NCI-H1105 (cell line): ENCODE results near the gene OPRM1.

ENCODE experiments used
- DNase-seq: peaks from one replicate; lab custom pipeline; 2025; lab: John Stamatoyannopoulos, UW

OPRM1 gene

GRCh38 chr6:154080461-154081189, 41.6 kb downstream of the OPRM1 start:
- DNase-seq, result no peak

DNA sequence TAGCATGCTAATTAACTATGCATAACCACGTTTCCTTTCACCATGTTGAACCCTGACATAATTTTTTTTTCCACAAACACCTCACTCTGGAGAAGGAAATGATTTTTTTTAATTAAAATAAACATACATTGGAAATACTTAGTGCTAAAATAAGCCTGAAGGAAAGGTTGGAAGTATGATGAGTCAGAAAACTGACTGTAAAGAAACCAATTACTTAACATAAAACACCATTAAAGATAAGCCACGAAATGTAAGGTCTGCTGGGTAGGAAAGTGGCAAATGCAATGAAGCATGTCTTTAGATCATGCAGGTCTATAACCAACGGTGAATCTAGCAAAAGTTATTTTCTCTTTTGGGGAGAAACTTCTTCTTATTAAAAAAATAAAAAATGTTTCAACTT, 47.5 kb downstream of the OPRM1 start:
- DNase-seq, result no peak

DNA sequence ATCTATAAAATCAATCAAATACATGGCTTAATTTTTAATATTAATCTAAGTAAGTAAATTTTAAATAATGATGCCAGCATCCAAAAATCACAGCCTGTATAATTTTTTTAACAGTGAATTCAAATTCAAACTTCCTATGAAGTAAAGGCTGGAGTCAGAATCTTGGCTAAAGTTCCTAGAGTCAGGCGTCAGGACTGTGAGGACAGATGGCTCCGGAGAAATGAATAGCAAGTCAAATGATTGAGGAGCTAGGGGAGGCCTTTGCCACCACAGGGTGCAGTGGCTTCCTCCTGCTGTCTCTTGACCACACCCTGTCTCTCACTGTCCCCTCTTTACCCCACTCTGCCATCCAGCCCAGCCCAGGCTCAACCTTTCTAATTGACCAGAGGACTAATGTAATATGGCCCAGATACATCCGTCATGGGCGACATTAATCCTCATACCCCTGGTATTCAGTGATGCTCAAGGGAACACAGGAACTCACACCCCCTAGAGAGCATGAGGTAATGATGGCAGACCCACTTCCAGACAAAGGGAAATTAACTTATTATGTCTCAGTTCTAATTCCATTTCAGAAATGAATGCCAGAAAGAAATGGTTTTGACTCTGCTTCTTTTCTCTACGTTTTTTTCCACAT, 53.4 kb downstream of the OPRM1 start:
- DNase-seq, result no peak

DNA sequence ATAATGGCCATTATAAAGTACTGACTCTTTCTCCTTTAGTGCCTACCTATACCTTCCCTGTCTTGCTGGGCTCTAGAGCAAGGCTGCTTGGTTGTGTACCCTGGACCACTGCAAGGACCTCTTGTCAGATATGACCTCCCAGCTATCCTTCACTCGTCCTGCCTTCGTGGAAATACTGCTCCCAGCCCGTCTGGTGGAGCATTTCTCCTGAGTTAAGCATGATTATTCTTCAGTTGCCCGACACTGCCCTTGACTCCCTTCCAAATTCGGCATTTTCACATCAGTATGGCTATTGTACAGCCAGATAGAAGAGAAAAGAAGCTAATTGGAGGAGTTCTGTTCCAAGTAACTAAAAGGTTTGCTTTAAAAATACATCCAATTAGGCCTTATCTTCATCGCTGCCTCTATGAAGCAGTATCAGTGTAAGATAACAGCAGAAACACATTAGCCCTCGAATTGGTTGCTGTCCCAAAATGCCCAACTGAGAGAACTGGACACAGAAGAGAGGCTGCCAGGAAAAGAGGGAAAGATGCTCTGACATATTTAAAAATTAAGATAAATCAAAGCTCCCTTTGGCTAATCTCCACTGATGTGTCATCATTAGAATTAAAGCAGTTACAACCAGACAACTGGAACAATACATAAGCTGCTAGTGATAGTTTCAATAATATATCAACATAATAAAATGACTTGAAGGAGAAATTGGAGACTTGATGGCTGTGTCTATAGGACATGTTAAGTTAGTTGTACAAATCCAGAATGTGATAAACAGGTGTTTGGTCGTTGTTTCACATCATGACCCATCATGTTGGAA, 54.4 kb downstream of the OPRM1 start:
- DNase-seq, result no peak

DNA sequence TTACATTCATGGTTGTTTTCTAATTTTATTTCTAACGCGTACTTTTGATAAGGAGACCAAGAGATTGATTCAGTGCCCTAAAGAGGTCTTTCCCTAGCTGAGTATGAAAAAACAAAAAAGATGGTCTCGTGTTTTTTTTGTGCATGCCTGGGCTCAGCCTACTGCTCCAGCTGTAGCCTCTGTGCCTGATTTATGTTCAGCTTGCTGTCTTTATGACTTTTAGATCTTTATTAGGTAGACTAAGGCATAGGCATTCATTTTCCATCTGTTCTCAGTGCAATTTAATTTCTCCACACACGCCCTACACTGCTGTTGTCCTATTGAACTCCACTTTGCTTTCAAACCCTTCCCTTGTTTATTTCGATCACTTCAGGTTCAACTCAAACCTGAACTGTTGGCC, 56.5 kb downstream of the OPRM1 start:
- DNase-seq, result no peak

- no peak for DNase-seq
Observed at GRCh38 chr6:154096316-154096715, 57.3 kb downstream of the OPRM1 start.

DNA sequence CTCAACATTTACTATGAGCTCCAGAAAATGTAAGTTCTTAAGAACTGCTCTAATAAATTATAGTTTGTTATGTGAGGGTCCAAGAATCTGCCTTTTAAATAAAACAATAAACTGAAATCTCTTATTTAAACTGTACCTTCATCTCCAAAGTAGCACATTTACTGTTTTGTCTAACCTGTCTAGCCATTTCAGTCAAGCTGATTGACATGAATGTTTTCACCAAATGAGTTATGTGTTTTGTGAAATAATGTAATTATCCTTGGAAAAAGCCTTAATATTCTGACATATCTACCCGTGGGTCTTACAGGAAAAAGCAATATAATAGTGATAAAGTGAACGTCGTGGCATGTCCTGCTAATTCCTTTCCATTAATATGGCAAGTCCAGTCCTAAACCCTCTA, 57.8 kb downstream of the OPRM1 start:
- DNase-seq, result no peak

DNA sequence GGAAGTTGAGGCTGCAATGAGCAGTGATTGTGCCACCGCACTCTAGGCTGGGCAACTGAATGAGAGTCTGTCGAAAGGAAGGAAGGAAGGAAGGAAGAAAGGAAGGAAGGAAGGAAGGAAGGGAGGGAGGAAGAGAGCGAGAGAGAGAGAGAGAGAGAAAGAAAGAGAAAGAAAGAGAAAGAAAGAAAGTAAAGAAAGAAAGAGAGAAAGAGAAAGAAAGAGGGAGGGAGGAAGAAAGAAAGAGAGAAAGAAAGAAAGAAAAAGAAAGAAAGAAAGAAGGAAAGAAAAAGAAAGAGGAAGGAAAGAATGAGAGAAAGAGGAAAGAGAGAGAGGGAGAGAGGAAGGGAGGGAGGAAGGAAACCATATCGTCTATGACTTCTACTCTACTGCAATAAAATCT, 60.2 kb downstream of the OPRM1 start:
- no peak for DNase-seq

- no peak for DNase-seq
Observed at GRCh38 chr6:154106251-154106650, 67.2 kb downstream of the OPRM1 start.

DNA sequence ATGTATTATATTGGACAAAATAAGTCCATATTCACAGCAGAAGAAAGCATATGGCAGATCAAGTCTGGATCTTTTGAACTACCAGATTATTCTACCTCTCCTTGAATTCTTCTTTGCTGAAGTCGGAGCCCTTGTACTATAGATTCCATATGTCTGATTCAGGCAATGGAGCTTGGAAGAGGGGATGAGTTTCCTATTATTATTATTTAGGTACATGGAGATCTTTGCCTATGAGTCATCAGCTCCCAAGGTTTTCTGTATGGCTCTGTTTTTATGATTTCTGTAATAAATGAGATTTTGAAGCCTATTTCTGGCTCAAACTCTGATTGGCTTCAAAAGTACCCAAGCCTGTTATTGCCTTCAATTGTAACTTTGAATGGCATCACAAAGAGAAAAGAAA, 72.0 kb downstream of the OPRM1 start:
- DNase-seq, result no peak

GRCh38 chr6:154112181-154112809, 73.3 kb downstream of the OPRM1 start:
- no peak for DNase-seq

- no peak for DNase-seq
Observed at GRCh38 chr6:154113392-154113791, 74.4 kb downstream of the OPRM1 start.

- DNase-seq, result no peak
Observed at GRCh38 chr6:154117485-154117884, 78.4 kb downstream of the OPRM1 start.

GRCh38 chr6:154122195-154122925, 83.3 kb downstream of the OPRM1 start:
- no peak for DNase-seq

- DNase-seq, result no peak
Observed at GRCh38 chr6:154123155-154123956, 84.3 kb downstream of the OPRM1 start.

DNA sequence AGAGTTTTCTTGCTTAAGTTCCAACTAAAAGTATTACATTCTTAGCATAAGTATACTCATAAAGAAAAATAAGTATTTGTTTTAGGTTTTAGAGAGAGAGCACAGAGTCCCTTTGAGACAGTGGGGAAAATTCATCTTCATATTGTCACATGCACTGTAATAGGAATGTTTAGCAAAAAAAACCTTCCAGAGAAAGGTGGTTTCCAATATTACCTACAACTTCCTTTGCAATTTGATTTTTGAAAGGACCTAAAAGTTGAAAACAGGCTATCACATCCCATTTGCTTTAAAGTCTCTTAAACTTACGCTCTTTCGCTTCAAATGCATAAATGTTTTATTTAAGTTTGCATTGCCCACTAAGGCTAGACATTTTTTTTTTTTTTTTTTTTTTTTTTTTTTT, 86.4 kb downstream of the OPRM1 start:
- no peak for DNase-seq

DNA sequence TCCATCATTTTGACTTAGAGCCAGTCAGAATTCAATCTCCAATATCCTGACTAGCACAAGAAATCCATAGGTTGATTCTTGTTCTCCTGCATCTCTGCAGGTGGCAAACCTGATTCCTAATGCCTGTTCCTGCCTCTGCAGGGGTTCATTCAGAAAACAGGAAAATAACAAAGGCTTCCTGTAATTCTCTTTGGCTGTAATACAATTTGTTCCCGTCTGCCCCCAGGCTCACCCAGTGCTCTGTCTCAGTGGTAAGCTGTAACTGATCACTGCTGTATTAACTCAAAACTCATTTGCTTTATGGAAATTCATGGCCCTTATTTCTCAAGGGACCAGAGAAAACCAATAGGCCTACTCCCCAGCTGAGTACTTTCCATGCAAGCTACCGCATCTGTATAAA, 88.6 kb downstream of the OPRM1 start:
- DNase-seq, result no peak

- no peak for DNase-seq
Observed at GRCh38 chr6:154134471-154135147, 95.6 kb downstream of the OPRM1 start.

DNA sequence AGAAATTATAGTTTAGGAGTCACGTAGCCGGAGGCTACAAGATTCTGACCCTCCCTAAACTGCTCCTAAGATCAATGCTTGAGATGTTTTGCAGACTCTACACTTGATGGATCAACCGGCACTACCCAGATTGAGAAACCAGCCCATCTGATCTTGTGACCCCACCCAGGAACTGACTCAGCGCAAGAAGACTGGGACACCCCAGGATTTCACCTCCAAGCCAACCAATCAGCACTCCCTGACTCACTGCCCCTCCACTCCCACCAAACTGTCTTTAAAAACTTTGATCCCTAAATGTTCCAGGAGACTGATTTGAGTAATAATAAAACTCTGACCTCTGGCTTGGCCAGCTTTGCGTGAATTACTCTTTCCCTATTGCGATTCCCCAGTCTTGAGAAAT, 99.8 kb downstream of the OPRM1 start:
- no peak for DNase-seq

GRCh38 chr6:154139892-154140291, 100.9 kb downstream of the OPRM1 start:
- no peak for DNase-seq

DNA sequence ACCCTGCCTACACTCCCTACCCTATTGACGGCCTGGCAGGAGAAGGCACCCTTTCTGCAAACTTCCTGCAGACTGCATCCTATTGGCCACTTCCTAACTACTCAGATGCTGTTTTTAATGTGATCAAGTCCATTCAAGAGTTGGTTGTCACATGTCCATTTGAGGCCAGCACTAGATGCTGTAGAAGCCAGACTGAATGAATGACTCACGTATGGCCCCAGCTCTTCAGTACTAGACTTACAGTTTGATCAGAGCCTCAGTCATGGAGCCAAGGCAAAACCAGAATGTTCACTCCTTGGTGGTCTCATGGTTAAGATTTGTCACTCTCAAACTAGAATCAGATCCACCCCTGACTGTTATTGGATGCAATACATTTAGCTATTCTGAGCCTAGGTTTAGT, 101.7 kb downstream of the OPRM1 start:
- no peak for DNase-seq
